ENCODE measurements around the gene MAST4. TPM values are rescaled to one million over a fixed set of nuclear protein-coding genes. Genes with fewer than 3 reads are reported as not detected.

Gene MAST4
- total and polyA plus RNA-seq, 2 donors (not counting 1 experiment from before 2014, with no cell fraction given), result 2.5 to 57.1 TPM

DNA sequence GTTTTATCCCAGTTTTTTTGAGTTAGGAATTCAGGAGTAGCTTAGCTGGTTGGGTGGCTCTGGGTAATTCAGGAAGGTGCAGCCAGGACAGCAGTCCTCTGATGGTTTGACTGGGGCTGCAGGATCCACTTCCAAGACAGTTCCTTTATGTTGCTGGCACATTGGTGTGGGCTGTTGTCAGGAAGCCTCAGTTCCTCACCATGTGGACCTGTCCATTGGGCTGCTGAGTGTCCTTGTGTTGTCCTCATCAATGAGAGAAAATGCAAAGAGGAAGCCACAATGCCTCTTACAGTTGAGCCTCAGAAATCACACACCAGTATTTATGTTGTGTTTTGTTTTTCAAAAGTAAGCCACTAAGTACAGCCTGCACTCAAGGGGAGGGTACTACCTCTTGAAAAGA is 140.9 kb downstream of the MAST4 start:
- Histone ChIP-seq H3K4me3 (ENCODE audit: control extremely low read depth in 1 of 5, extremely low read depth in 1 of 5, insufficient read depth in 1 of 5, low read depth in 2 of 5, low read length in 4 of 5) (no peak overlapping the region), H3K9ac (ENCODE audit: low read length) (no peak overlapping the region), H3K36me3 (replicated peaks in 1 of 2; ENCODE audit: control extremely low read depth in 1 of 2, control insufficient read depth in 1 of 2, extremely low read depth in 1 of 2, insufficient read depth in 2 of 2, low read length in 1 of 2) (no peaks in the 10 kb centered on the region), H3K79me2 (ENCODE audit: control insufficient read depth, insufficient read depth, low read length) (no peaks in the 10 kb centered on the region), H3K27me3 (replicated peaks in 1 of 4; ENCODE audit: control extremely low read depth in 1 of 4, control insufficient read depth in 3 of 4, insufficient read depth in 4 of 4, low read length in 3 of 4) (peaks cover 0 to 2% (median 0%) of the 10 kb centered on the region in 4 experiments), H3K27ac (ENCODE audit: low read length in 2 of 2) (no peak overlapping the region), H2AFZ (ENCODE audit: insufficient read depth, low read depth, low read length, poor library complexity, severe bottlenecking) (no peak overlapping the region), H3K4me1 (ENCODE audit: control insufficient read depth in 2 of 2, insufficient read depth in 2 of 2, low read length in 2 of 2) (no peaks in the 10 kb centered on the region), H3K4me2 (replicated peaks; ENCODE audit: low read depth, low read length, poor library complexity, severe bottlenecking) (no peak overlapping the region), H3K9me3 (ENCODE audit: control extremely low read depth in 1 of 3, control insufficient read depth in 2 of 3, insufficient read depth in 1 of 3, low read length in 2 of 3) (no peaks in the 10 kb centered on the region), H4K20me1 (ENCODE audit: control insufficient read depth, insufficient read depth, low read length, poor library complexity, severe bottlenecking) (no peaks in the 10 kb centered on the region)
- Mint-ChIP-seq H3K27me3 (no peaks in the 10 kb centered on the region), H3K9me3 (ENCODE audit: insufficient read depth) (no peaks in the 10 kb centered on the region), H3K27ac (no peak overlapping the region), H3K4me1 (no peaks in the 10 kb centered on the region), H3K4me3 (no peak overlapping the region)
- CTCF ChIA-PET, result interaction anchor here (1.3 kb wide), 1 partner anchor 20 kb away, joined by 6 read pairs; no protein-coding TSS in a partner anchor
- POLR2A ChIA-PET, result no interaction called here
- intact Hi-C loops (cut with micrococcal nuclease), result no loop called here
- no peak for ATAC-seq (ENCODE audit: low read depth)
- TF ChIP-seq EZH2 (IDR thresholded peaks at IDR 0.05; ENCODE audit: borderline replicate concordance, insufficient read depth, low read depth, low read length, poor library complexity, severe bottlenecking), result no peak
- no peak for TF ChIP-seq CTCF (IDR thresholded peaks at IDR 0.05)
- DNase-seq, result no peak

DNA sequence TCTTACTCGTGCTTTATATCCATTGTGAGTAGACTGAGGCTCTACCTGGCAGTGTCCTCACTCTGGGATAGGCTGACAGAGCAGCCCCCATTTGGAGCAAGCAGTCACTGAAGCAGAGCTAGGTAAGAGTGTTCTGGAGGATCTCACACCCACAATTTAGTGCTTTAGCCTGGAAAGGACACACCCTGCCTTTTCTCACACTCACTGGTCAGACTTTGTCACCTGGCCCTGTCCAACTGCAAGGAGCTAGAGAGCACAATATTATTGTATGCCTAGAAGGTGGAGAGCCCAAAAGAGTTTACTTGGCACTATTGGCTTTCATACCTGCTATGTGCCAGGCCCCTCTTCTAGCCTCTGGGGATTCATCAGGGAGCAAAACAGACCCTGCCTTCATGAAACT is 141.9 kb downstream of the MAST4 start:
- H3K9me3 Mint-ChIP-seq (ENCODE audit: insufficient read depth), result no peaks in the 10 kb centered on the region
- no peak overlapping the region for H3K27ac Mint-ChIP-seq
- Histone ChIP-seq H3K27ac (ENCODE audit: low read length in 2 of 2) (no peak overlapping the region), H3K4me2 (replicated peaks; ENCODE audit: low read depth, low read length, poor library complexity, severe bottlenecking) (no peak overlapping the region), H2AFZ (ENCODE audit: insufficient read depth, low read depth, low read length, poor library complexity, severe bottlenecking) (no peak overlapping the region), H3K4me1 (ENCODE audit: control insufficient read depth in 2 of 2, insufficient read depth in 2 of 2, low read length in 2 of 2) (no peaks in the 10 kb centered on the region), H3K79me2 (ENCODE audit: control insufficient read depth, insufficient read depth, low read length) (no peaks in the 10 kb centered on the region), H3K9me3 (ENCODE audit: control extremely low read depth in 1 of 3, control insufficient read depth in 2 of 3, insufficient read depth in 1 of 3, low read length in 2 of 3) (no peaks in the 10 kb centered on the region), H3K36me3 (replicated peaks in 1 of 2; ENCODE audit: control extremely low read depth in 1 of 2, control insufficient read depth in 1 of 2, extremely low read depth in 1 of 2, insufficient read depth in 2 of 2, low read length in 1 of 2) (no peaks in the 10 kb centered on the region), H3K9ac (ENCODE audit: low read length) (no peak overlapping the region), H3K27me3 (replicated peaks in 1 of 4; ENCODE audit: control extremely low read depth in 1 of 4, control insufficient read depth in 3 of 4, insufficient read depth in 4 of 4, low read length in 3 of 4) (no peaks in the 10 kb centered on the region), H4K20me1 (ENCODE audit: control insufficient read depth, insufficient read depth, low read length, poor library complexity, severe bottlenecking) (no peaks in the 10 kb centered on the region), H3K4me3 (ENCODE audit: control extremely low read depth in 1 of 5, extremely low read depth in 1 of 5, insufficient read depth in 1 of 5, low read depth in 2 of 5, low read length in 4 of 5) (no peak overlapping the region)
- no peaks in the 10 kb centered on the region for H3K4me1 Mint-ChIP-seq
- DNase-seq (no peak), ATAC-seq (ENCODE audit: low read depth) (no peak)
- TF ChIP-seq CTCF (IDR thresholded peaks at IDR 0.05) (no peak), EZH2 (IDR thresholded peaks at IDR 0.05; ENCODE audit: borderline replicate concordance, insufficient read depth, low read depth, low read length, poor library complexity, severe bottlenecking) (no peak)
- no peaks in the 10 kb centered on the region for H3K27me3 Mint-ChIP-seq
- intact Hi-C loops (cut with micrococcal nuclease), result no loop called here
- POLR2A ChIA-PET, result no interaction called here
- WGBS (ENCODE audit: insufficient coverage), result 100% methylated on average over 1 of the region's 1 CpG
- no peak overlapping the region for H3K4me3 Mint-ChIP-seq
- CTCF ChIA-PET, result interaction anchor here (1.3 kb wide), 1 partner anchor 19 kb away, joined by 6 read pairs; no protein-coding TSS in a partner anchor

Data from B cell (primary cell).